K562 (cell line): ENCODE data around the gene CCDC88C. TPM values are rescaled to one million over a fixed set of nuclear protein-coding genes. Genes with fewer than 3 reads are reported as not detected.

Source experiments
- ATAC-seq: fragments of 200-7000 bp; cut with Tn5 transposase; 3 replicates; pipeline ENCODE4 v1.9.1; 2020; ENCODE audit warnings: moderate library complexity
- BruUV-seq: library from RNA; stranded (reverse); fragments of 400-500 nt; replicated peaks from 2 replicates; lab custom pipeline; 2021; lab: Mats Ljungman, UMichigan
- CTCF ChIA-PET: fragments of 300-600 bp; formaldehyde crosslinking; extraction: SDS; loops from one replicate; lab custom pipeline; 2021; ENCODE audit warnings: low intra/inter-chr PET ratio; lab: Yijun Ruan, JAX
- POLR2A ChIA-PET: fragments of 300-600, 350-650 bp; sonication (Branson Sonifier 250); formaldehyde crosslinking; extraction: SDS; loops from one replicate; lab custom pipeline; 2021; ENCODE audit warnings: antibody characterized with exemption, inconsistent platforms; lab: Yijun Ruan, JAX
- DNase-seq, 4 experiments: peaks; one replicate each; pipeline versions ENCODE4 v3.0.0 to v3.0.0-alpha.2; 2011 to 2018; ENCODE audit warnings: low spot score in 3 of 4, mixed read lengths in 3 of 4; ENCODE audit errors: extremely low read depth in 1 of 4
- FAIRE-seq: peaks from 2 replicates; lab custom pipeline; 2011; peaks lifted over from hg19 to GRCh38; lab: Jason Lieb, UNC
- H2AFZ ChIP-seq: 2 replicates; pipeline ENCODE4 v1.6.0; 2011; ENCODE audit warnings: low read depth, low read length, control low read depth, inconsistent platforms
- H3K27ac ChIP-seq: fragments of 200-600 bp; 3 replicates; pipeline ENCODE4 v1.8.0; 2011; ENCODE audit warnings: low read depth, mild to moderate bottlenecking, control low read depth, inconsistent platforms, low read length, moderate library complexity, mixed read lengths; ENCODE audit errors: extremely low read depth
- H3K27me3 ChIP-seq, 2 experiments: fragments of 300-600 bp in 1 of 2; 2 replicates in 1 of 2; 3 replicates in 1 of 2; pipeline versions ENCODE4 v1.6.0 to v1.8.0; 2011; ENCODE audit warnings: inconsistent platforms in 2 of 2, low read length in 2 of 2, mild to moderate bottlenecking in 1 of 2, mixed read lengths in 1 of 2, moderate library complexity in 1 of 2; ENCODE audit not compliant: control insufficient read depth in 2 of 2, insufficient read depth in 2 of 2
- H3K36me3 ChIP-seq: fragments of 300-600 bp; 3 replicates; pipeline ENCODE4 v1.8.0; 2011; ENCODE audit warnings: mild to moderate bottlenecking, low read length, inconsistent platforms; ENCODE audit not compliant: control insufficient read depth, insufficient read depth
- H3K4me1 ChIP-seq, 2 experiments: fragments of 200-600 bp in 1 of 2; replicated peaks in 1 of 2; 2 replicates in 1 of 2; 3 replicates in 1 of 2; pipeline versions ENCODE4 v1.5.1 to v1.8.0; 2011; ENCODE audit warnings: inconsistent platforms in 2 of 2, low read length in 2 of 2, mild to moderate bottlenecking in 1 of 2, mixed read lengths in 1 of 2, moderate library complexity in 1 of 2; ENCODE audit not compliant: control insufficient read depth in 2 of 2, insufficient read depth in 2 of 2
- H3K4me2 ChIP-seq: 2 replicates; pipeline ENCODE4 v1.6.1; 2011; ENCODE audit warnings: low read length, control low read depth, inconsistent platforms, mixed read lengths; ENCODE audit not compliant: insufficient read depth
- H3K4me3 ChIP-seq: fragments of 200-600 bp; sonication (generic), shearing (Covaris generic); 2 replicates; pipeline ENCODE4 v1.5.1; 2016; ENCODE audit warnings: control low read depth, inconsistent platforms
- H3K79me2 ChIP-seq: fragments of 200-600 bp; 3 replicates; pipeline ENCODE4 v1.8.0; 2011; ENCODE audit warnings: low read length, inconsistent platforms; ENCODE audit not compliant: control insufficient read depth, insufficient read depth
- H3K9ac ChIP-seq, 2 experiments: 2 replicates each; pipeline versions ENCODE4 v1.6.0 to v1.6.1; 2011; ENCODE audit warnings: low read depth in 2 of 2, low read length in 2 of 2, control low read depth in 1 of 2, inconsistent platforms in 1 of 2, mild to moderate bottlenecking in 1 of 2, mixed read lengths in 1 of 2; ENCODE audit not compliant: insufficient read depth in 1 of 2
- H3K9me1 ChIP-seq: one replicate; pipeline ENCODE4 v1.6.0; 2011; ENCODE audit warnings: inconsistent platforms, mild to moderate bottlenecking, low read length, moderate library complexity; ENCODE audit not compliant: control insufficient read depth, insufficient read depth
- H3K9me3 ChIP-seq: replicated peaks from 2 replicates; pipeline ENCODE4 v1.5.1; 2011; ENCODE audit warnings: low read depth, low read length, inconsistent platforms; ENCODE audit not compliant: control insufficient read depth, insufficient read depth
- H4K20me1 ChIP-seq: replicated peaks from 2 replicates; pipeline ENCODE4 v1.6.1; 2011; ENCODE audit warnings: low read length, inconsistent platforms, mixed read lengths; ENCODE audit not compliant: control insufficient read depth, insufficient read depth
- CTBP1 ChIP-seq: fragments of 450-650 bp; IDR thresholded peaks from 2 replicates; pipeline ENCODE4 v1.6.1; 2016; ENCODE audit warnings: borderline replicate concordance
- FOXA3 ChIP-seq, 2 experiments: fragments of 450-650 bp in 1 of 2; sonication (generic) in 1 of 2; formaldehyde crosslinking; IDR thresholded peaks in 1 of 2; conservative IDR thresholded peaks in 1 of 2; 2 replicates each; pipeline versions ENCODE4 v1.4.0 to v1.8.0; 2020 to 2022; ENCODE audit warnings: mild to moderate bottlenecking in 2 of 2, missing genetic modification reagents in 1 of 2
- HNRNPL ChIP-seq: fragments of 200-400 bp; formaldehyde crosslinking; IDR thresholded peaks from 2 replicates; pipeline ENCODE4 v1.6.1; 2017; ENCODE audit warnings: low read depth, mild to moderate bottlenecking, low read length
- ILK ChIP-seq: fragments of 450-650 bp; IDR thresholded peaks from 2 replicates; pipeline ENCODE4 v1.6.1; 2016; ENCODE audit warnings: missing genetic modification characterization, low read depth, mild to moderate bottlenecking, missing compliant biosample characterization, moderate library complexity, borderline replicate concordance
- KDM5B ChIP-seq: fragments of 200-600 bp; sonication (generic); IDR thresholded peaks from 2 replicates; pipeline ENCODE4 v1.6.1; 2012; ENCODE audit warnings: low read depth, mild to moderate bottlenecking, moderate library complexity, low read length, control low read depth, inconsistent platforms; ENCODE audit not compliant: insufficient replicate concordance
- MYBL2 ChIP-seq, 2 experiments: fragments of 450-650 bp in 1 of 2; sonication (generic) in 1 of 2; formaldehyde crosslinking in 1 of 2; IDR thresholded peaks; 2 replicates each; pipeline versions ENCODE4 v1.6.1 to v1.8.1; 2017 to 2022; ENCODE audit warnings: borderline replicate concordance in 1 of 2, inconsistent platforms in 1 of 2, low read depth in 1 of 2, mild to moderate bottlenecking in 1 of 2, missing genetic modification reagents in 1 of 2, moderate library complexity in 1 of 2
- RBM39 ChIP-seq: fragments of 200-400 bp; formaldehyde crosslinking; optimal IDR thresholded peaks from 2 replicates; pipeline ENCODE3; 2018; ENCODE audit warnings: low read depth, low read length
- SIRT6 ChIP-seq: IDR thresholded peaks from one replicate; pipeline ENCODE4 v1.6.1; 2012; ENCODE audit warnings: low read depth, mild to moderate bottlenecking, control low read depth, inconsistent platforms, low read length, moderate library complexity
- ZBTB7A ChIP-seq: IDR thresholded peaks from 2 replicates; pipeline ENCODE4 v1.6.1; 2011; ENCODE audit warnings: low read depth, mild to moderate bottlenecking, low read length, moderate library complexity, borderline replicate concordance; ENCODE audit not compliant: control insufficient read depth
- ZNF232 ChIP-seq: sonication (generic); formaldehyde crosslinking; IDR thresholded peaks from 2 replicates; pipeline ENCODE4 v1.8.0; 2022; ENCODE audit warnings: mild to moderate bottlenecking, missing genetic modification reagents
- WGBS: fragments of 100-300 bp; shearing (Covaris generic); methylation state at CpG from one replicate; pipeline ENCODE4 v1.1.6; 2016; ENCODE audit warnings: low coverage, mixed read lengths; ENCODE audit not compliant: insufficient coverage; ENCODE audit errors: missing lambda C conversion rate; 5-methylcytosine and 5-hydroxymethylcytosine counted together
- in situ Hi-C: fragments of 300-500 bp; cut with MboI; formaldehyde crosslinking; loops from 4 replicates; pipeline ENCODE4 v1.15.0; 2018; ENCODE audit warnings: inconsistent platforms, mixed read lengths
- intact Hi-C: fragments of 100-400 bp; cut with micrococcal nuclease; formaldehyde crosslinking; loops from 2 replicates; pipeline ENCODE4 v1.14.2; 2022
- polyA plus RNA-seq, 8 experiments: library from polyadenylated mRNA; depleted of rRNA in 4 of 8; stranded (reverse) in 5 of 8; unstranded in 3 of 8; fragments of >200 nt; fragmentation: Nextera tagmentation in 2 of 8; fragmentation: Illumina TruSeq in 1 of 8; extraction: Ambion mirVana in 2 of 8; extraction: Trizol in 1 of 8; gene quantifications; 2 replicates each; pipeline versions ENCODE4 v1.2.1 to v1.2.3, GENCODE V29; 2011 to 2014; ENCODE audit warnings: inconsistent platforms in 1 of 8, missing spikeins in 1 of 8
- total RNA-seq, 7 experiments: library from RNA; depleted of rRNA in 6 of 7; stranded (reverse); fragments of >200 nt in 6 of 7; fragmentation: Illumina TruSeq in 2 of 7; extraction: Trizol in 2 of 7; gene quantifications; 2 replicates each; pipeline versions ENCODE4 v1.2.1 to v1.2.3, GENCODE V29; 2011 to 2021; ENCODE audit warnings: low replicate concordance in 1 of 7
- TF ChIP-seq, protein P1 (sequence below): fragments of 450-650 bp; IDR thresholded peaks from 2 replicates; pipeline ENCODE4 v1.6.1; 2016
- TF ChIP-seq, protein P2 (sequence below): IDR thresholded peaks from 2 replicates; pipeline ENCODE4 v1.6.1; 2016; ENCODE audit warnings: missing genetic modification characterization, missing compliant biosample characterization

The CCDC88C gene
- total and polyA plus RNA-seq, 9 of the 15 experiments (the other 6 are each of a cell fraction or from before 2014, with no cell fraction given): 0.62 to 22.5 (median 10.7) TPM

DNA sequence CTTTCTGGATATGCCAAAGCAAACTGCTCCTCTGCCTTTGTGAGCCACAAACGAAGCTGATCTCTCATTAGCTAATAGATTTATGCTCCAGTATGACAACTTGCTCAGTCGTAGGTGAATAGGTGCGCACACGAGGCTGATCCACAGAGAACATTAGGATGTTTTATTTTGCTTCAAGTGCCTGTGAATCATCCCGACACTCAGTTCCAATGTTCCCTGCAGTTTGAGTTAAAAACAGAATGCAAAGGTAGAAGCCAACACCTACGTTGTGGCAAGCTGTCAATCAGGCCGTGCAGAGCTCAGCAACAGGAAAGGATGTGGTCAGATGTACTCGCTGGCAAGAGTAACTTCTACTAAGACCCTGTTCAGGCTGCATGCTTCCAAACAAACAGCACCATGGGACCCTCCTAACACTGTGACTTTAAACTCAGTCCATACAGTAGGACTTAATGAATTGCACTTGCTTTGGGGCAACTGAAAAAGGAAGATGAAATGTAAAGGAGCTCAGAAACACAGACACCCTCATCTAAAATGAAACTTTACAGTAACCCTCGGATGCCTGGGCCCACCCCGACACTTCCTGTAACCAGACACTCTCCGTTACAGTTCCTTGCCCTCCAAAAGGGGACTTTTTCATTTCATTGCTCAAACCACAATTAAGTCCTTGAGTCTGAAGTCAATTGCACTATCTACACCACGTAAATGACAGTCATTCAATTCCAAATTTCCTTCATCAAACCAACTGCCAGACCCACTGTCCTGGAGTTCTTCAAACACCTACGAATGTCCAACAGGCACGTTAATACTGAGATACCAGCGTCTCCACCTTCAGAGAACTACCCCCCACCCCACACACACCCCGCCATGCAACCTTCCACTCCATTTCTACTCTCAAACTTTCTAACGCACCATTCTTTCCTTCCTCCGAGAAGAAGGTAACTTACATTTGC is 1.6 kb downstream of the CCDC88C start (continued):
- TF ChIP-seq, protein P1, sequence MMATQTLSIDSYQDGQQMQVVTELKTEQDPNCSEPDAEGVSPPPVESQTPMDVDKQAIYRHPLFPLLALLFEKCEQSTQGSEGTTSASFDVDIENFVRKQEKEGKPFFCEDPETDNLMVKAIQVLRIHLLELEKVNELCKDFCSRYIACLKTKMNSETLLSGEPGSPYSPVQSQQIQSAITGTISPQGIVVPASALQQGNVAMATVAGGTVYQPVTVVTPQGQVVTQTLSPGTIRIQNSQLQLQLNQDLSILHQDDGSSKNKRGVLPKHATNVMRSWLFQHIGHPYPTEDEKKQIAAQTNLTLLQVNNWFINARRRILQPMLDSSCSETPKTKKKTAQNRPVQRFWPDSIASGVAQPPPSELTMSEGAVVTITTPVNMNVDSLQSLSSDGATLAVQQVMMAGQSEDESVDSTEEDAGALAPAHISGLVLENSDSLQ: peak; percentile 94
- TF ChIP-seq ILK (tag) (no peak), ZBTB7A (0 out of 2 replicates have a peak, but pooled peaks have one; percentile 17)

DNA sequence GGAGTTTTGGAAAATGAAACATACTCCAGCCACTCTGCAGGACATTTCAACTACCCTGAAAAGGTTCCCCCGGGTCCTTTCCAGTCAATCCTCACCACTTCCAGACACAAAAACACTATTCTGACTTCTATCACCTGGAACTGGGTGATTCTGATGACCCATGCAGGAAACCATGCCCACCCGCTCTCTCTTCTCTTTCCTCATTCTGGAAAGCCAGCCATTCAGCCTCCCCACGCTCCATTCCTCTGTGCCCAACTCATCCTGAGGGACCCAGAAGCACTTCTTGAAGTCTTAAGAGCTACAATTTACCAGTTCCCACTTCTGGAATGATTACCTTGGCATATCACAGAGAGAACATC is 3.2 kb downstream of the CCDC88C start:
- H3K4me3 ChIP-seq: no peak overlapping the region
- no peak for ATAC-seq
- BruUV-seq: no TSS peak
- 95% methylated on average over 3 of the region's 3 CpGs for WGBS
- TF ChIP-seq SIRT6: no peak
- no peak for TF ChIP-seq KDM5B
- TF ChIP-seq CTBP1: no peak
- TF ChIP-seq ZNF232: no peak
- no peak for TF ChIP-seq FOXA3 (CRISPR knock-in tag; conservative IDR thresholded peaks at IDR 0.05 in 1 of 2, IDR thresholded peaks at IDR 0.05 in 1 of 2)
- TF ChIP-seq RBM39: no peak
- TF ChIP-seq MYBL2 (IDR thresholded peaks at IDR 0.05; ENCODE audit: low read depth): no peak
- no peak for TF ChIP-seq MYBL2 (CRISPR knock-in tag; IDR thresholded peaks at IDR 0.05; ENCODE audit: borderline replicate concordance)
- TF ChIP-seq HNRNPL: no peak
- TF ChIP-seq, protein P2, sequence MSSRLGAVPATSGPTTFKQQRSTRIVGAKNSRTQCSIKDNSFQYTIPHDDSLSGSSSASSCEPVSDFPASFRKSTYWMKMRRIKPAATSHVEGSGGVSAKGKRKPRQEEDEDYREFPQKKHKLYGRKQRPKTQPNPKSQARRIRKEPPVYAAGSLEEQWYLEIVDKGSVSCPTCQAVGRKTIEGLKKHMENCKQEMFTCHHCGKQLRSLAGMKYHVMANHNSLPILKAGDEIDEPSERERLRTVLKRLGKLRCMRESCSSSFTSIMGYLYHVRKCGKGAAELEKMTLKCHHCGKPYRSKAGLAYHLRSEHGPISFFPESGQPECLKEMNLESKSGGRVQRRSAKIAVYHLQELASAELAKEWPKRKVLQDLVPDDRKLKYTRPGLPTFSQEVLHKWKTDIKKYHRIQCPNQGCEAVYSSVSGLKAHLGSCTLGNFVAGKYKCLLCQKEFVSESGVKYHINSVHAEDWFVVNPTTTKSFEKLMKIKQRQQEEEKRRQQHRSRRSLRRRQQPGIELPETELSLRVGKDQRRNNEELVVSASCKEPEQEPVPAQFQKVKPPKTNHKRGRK (tag): no peak
- H3K9me3 ChIP-seq: no peaks in the 10 kb centered on the region
- intact Hi-C loops: loop anchor here (10.0 kb wide), 1 partner anchor 240 kb away; no protein-coding TSS in a partner anchor
- H2AFZ ChIP-seq: no peak overlapping the region
- H3K79me2 ChIP-seq: peaks cover 60% of the 10 kb centered on the region
- FAIRE-seq: no peak
- H3K4me2 ChIP-seq: no peak overlapping the region
- peaks cover 42% of the 10 kb centered on the region; the same call in 2 of the 3 replicates for H3K36me3 ChIP-seq
- ChIA-PET POLR2A (interaction anchor here (3.7 kb wide), 1 partner anchor 11 kb away, joined by 16 read pairs; no protein-coding TSS in a partner anchor), CTCF (no interaction called here)
- in situ Hi-C loops: no loop called here
- H3K27ac ChIP-seq: no peak overlapping the region
- no peaks in the 10 kb centered on the region for H4K20me1 ChIP-seq
- no peak for DNase-seq
- no peaks in the 10 kb centered on the region for H3K9me1 ChIP-seq
- peaks cover 18% of the 10 kb centered on the region in 2 experiments; a peak in 4 of 5 replicates for H3K4me1 ChIP-seq
- 0 out of 4 replicates have a peak overlapping the region, but pooled peaks of 1 of the 2 experiments have one; percentile 15 for H3K9ac ChIP-seq
- no peaks in the 10 kb centered on the region for H3K27me3 ChIP-seq
